CD14-positive monocyte (primary cell): ENCODE data around the gene ING4. TPM values are rescaled to one million over a fixed set of nuclear protein-coding genes. Genes with fewer than 3 reads are reported as not detected.
A peak's percentile ranks its signal among the peaks of the same experiment; 100 is the strongest.

Source experiments
- DNase-seq, 3 donors: peaks; one replicate each; pipeline ENCODE4 v3.0.0-alpha.2; 2011 to 2022
- H2AFZ ChIP-seq: 2 replicates; pipeline ENCODE4 v1.6.0; 2012; ENCODE audit warnings: mild to moderate bottlenecking, low read depth, low read length, inconsistent platforms; ENCODE audit not compliant: insufficient read depth, poor library complexity, severe bottlenecking
- H3K27ac ChIP-seq, 2 donors: 1 replicate in 1 of 2; 2 replicates in 1 of 2; pipeline ENCODE4 v1.5.1; 2012 to 2013; ENCODE audit warnings: low read length in 2 of 2, control low read depth in 1 of 2, inconsistent platforms in 1 of 2, low read depth in 1 of 2, mild to moderate bottlenecking in 1 of 2
- H3K27me3 ChIP-seq, 2 donors: one replicate each; pipeline versions ENCODE4 v1.6.0 to v1.6.1; 2011 to 2013; ENCODE audit warnings: low read length in 2 of 2; ENCODE audit not compliant: control insufficient read depth in 2 of 2, insufficient read depth in 2 of 2
- H3K36me3 ChIP-seq, 2 donors: replicated peaks in 1 of 2; 1 replicate in 1 of 2; 2 replicates in 1 of 2; pipeline versions ENCODE4 v1.5.1 to v1.6.1; 2012 to 2013; ENCODE audit warnings: low read length in 2 of 2, control low read depth in 1 of 2, inconsistent platforms in 1 of 2, mild to moderate bottlenecking in 1 of 2; ENCODE audit not compliant: insufficient read depth in 2 of 2, control insufficient read depth in 1 of 2
- H3K4me1 ChIP-seq, 2 donors: 1 replicate in 1 of 2; 2 replicates in 1 of 2; pipeline versions ENCODE4 v1.5.1 to v1.6.1; 2012 to 2013; ENCODE audit warnings: low read length in 2 of 2, control low read depth in 1 of 2, inconsistent platforms in 1 of 2, mild to moderate bottlenecking in 1 of 2, moderate library complexity in 1 of 2; ENCODE audit not compliant: insufficient read depth in 2 of 2, control insufficient read depth in 1 of 2
- H3K4me2 ChIP-seq: replicated peaks from 2 replicates; pipeline ENCODE3; 2012; ENCODE audit warnings: low read length, moderate library complexity, mild to moderate bottlenecking; ENCODE audit not compliant: poor library complexity, severe bottlenecking; ENCODE audit errors: extremely low read depth
- H3K4me3 ChIP-seq, 3 experiments: fragments of 200-600 bp in 1 of 3; sonication (generic) in 1 of 3; replicated peaks in 1 of 3; 1 replicate in 2 of 3; 2 replicates in 1 of 3; pipeline ENCODE4 v1.5.1; 2011 to 2013; ENCODE audit warnings: low read length in 3 of 3, mild to moderate bottlenecking in 3 of 3, control low read depth in 2 of 3, low read depth in 2 of 3, inconsistent platforms in 1 of 3, moderate library complexity in 1 of 3
- H3K79me2 ChIP-seq: 2 replicates; pipeline ENCODE4 v1.6.0; 2012; ENCODE audit warnings: mild to moderate bottlenecking, control low read depth, inconsistent platforms, low read length, moderate library complexity; ENCODE audit not compliant: insufficient read depth
- H3K9ac ChIP-seq: 2 replicates; pipeline ENCODE4 v1.6.0; 2017; ENCODE audit warnings: low read length, mild to moderate bottlenecking; ENCODE audit not compliant: insufficient read depth, poor library complexity, severe bottlenecking
- H3K9me3 ChIP-seq, 2 donors: replicated peaks in 1 of 2; 1 replicate in 1 of 2; 2 replicates in 1 of 2; pipeline versions ENCODE4 v1.5.1 to v1.6.1; 2012 to 2013; ENCODE audit warnings: low read length in 2 of 2, control low read depth in 1 of 2; ENCODE audit not compliant: control insufficient read depth in 1 of 2, insufficient read depth in 1 of 2
- H4K20me1 ChIP-seq: 2 replicates; pipeline ENCODE4 v1.6.0; 2012; ENCODE audit warnings: mild to moderate bottlenecking, low read length, control low read depth, moderate library complexity; ENCODE audit not compliant: insufficient read depth
- H3K27ac Mint-ChIP-seq, 7 donors: one replicate each; pipeline ENCODE4 v1.8.0; 2020; ENCODE audit warnings: mild to moderate bottlenecking in 7 of 7, mixed read lengths in 7 of 7, moderate library complexity in 6 of 7, inconsistent platforms in 2 of 7
- H3K27me3 Mint-ChIP-seq, 3 donors: one replicate each; pipeline ENCODE4 v1.8.0; 2021 to 2022; ENCODE audit warnings: low read depth in 3 of 3, mild to moderate bottlenecking in 3 of 3, mixed read lengths in 3 of 3, moderate library complexity in 3 of 3, inconsistent platforms in 1 of 3
- H3K36me3 Mint-ChIP-seq, 2 donors: one replicate each; pipeline ENCODE4 v1.8.0; 2020; ENCODE audit warnings: mixed read lengths in 2 of 2, inconsistent platforms in 1 of 2, mild to moderate bottlenecking in 1 of 2
- H3K4me1 Mint-ChIP-seq: one replicate; pipeline ENCODE4 v1.8.0; 2020; ENCODE audit warnings: mild to moderate bottlenecking, mixed read lengths
- H3K4me3 Mint-ChIP-seq, 2 donors: one replicate each; pipeline ENCODE4 v1.8.0; 2020; ENCODE audit warnings: mild to moderate bottlenecking in 2 of 2, mixed read lengths in 2 of 2, moderate library complexity in 1 of 2
- H3K9me3 Mint-ChIP-seq, 7 donors: one replicate each; pipeline ENCODE4 v1.8.0; 2020 to 2022; ENCODE audit warnings: mixed read lengths in 7 of 7, mild to moderate bottlenecking in 6 of 7, moderate library complexity in 6 of 7, inconsistent platforms in 2 of 7
- CTCF ChIP-seq: fragments of 200-600 bp; IDR thresholded peaks from one replicate; pipeline ENCODE4 v1.8.0; 2022; ENCODE audit warnings: antibody characterized with exemption, mild to moderate bottlenecking
- WGBS: methylation state at CpG from one replicate; pipeline ENCODE4 v1.1.5; 2013; ENCODE audit warnings: missing lambda C conversion rate; ENCODE audit not compliant: insufficient coverage; 5-methylcytosine and 5-hydroxymethylcytosine counted together
- intact Hi-C, 2 donors: fragments of 100-400 bp; cut with micrococcal nuclease; formaldehyde crosslinking; loops; one replicate each; pipeline versions ENCODE4 v1.15.0 to v1.15.1; 2023
- polyA plus RNA-seq, 3 donors: library from polyadenylated mRNA; depleted of rRNA in 1 of 3; unstranded in 2 of 3; stranded (reverse) in 1 of 3; fragments of 300-500 nt in 2 of 3; fragments of >200 nt in 1 of 3; fragmentation: Illumina TruSeq in 2 of 3; gene quantifications; 1 replicate in 2 of 3; 2 replicates in 1 of 3; pipeline ENCODE4 v1.2.3, GENCODE V29; 2012 to 2021

ING4 gene
- polyA plus RNA-seq, 3 donors: 62.2 to 67.1 (median 64.0) TPM

DNA sequence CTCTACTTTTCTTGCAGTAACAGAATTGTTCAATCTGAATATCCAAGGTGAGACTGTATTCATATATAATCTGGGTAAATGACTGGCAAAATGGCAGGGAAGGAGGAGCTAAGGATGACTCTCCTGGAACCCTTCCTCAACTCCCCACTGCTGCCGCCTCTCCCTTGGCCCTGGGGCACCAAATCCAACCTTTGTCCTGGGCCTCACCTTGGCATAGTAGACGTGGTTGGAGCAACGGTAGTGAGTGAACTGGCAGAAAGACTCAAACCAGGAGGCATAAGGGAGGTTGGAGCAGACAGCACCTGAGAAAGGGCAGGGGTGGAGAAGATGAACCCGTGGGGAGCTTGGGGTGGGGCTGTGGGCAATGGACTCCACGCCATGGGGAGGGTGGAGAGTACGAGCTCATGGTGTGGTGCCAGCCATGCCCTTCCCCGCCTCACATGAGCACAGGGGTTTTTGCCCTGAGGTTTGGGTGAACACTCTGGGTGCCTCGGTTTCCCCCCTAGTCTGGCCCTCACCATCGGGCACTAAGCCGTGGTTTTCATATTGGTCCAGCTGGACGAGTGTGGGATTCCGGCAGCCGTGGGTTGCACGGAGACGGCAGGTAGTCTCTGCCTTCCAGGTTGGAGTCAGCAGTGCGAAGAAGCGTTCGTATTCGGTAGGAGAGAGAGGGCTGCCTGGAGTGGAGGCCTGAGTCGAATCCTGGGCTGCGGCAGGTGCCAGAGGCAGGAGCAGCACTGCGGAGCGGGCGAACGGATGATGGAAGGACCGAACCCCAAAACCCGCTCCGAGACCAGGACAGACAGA, 16.4 kb downstream of the ING4 start:
- Mint-ChIP-seq H3K27me3 (peaks cover 0 to 2% (median 2%) of the 10 kb centered on the region in 3 donors), H3K36me3 (peaks cover 22 to 33% of the 10 kb centered on the region in 2 donors), H3K4me1 (peaks cover 50% of the 10 kb centered on the region), H3K9me3 (peaks cover 0 to 2% (median 0%) of the 10 kb centered on the region in 7 donors), H3K27ac (peak overlapping the region; percentile 91 to 96 (median 94)), H3K4me3 (peak overlapping the region; percentile 93 to 94)
- no peaks in the 10 kb centered on the region for H4K20me1 ChIP-seq
- H3K27me3 ChIP-seq: no peaks in the 10 kb centered on the region
- H3K9me3 ChIP-seq: no peaks in the 10 kb centered on the region
- no peak for DNase-seq
- peaks cover 10% of the 10 kb centered on the region for H3K79me2 ChIP-seq
- H3K4me3 ChIP-seq: peak overlapping the region; percentile 48 to 83 (median 59)
- peak overlapping the region; percentile 76 for H3K9ac ChIP-seq
- H3K4me2 ChIP-seq: peak overlapping the region; percentile 94
- H3K36me3 ChIP-seq: peaks cover 22 to 24% of the 10 kb centered on the region in 2 donors
- peak overlapping the region; percentile 75 for H2AFZ ChIP-seq
- intact Hi-C loops: loop anchor here in 1 of 2 donors (10.0 kb wide), 1 partner anchor 48 kb away; no protein-coding TSS in a partner anchor
- H3K27ac ChIP-seq: peak overlapping the region; percentile 64 to 90
- TF ChIP-seq CTCF: no peak
- peaks cover 43 to 57% of the 10 kb centered on the region in 2 donors for H3K4me1 ChIP-seq
- 51% methylated on average over 26 of the region's 28 CpGs for whole genome bisulfite sequencing

GRCh38 chr12:6644903-6645302, 18.0 kb downstream of the ING4 start:
- peak overlapping the region in 1 of 3 experiments; percentile 72 for H3K4me3 ChIP-seq
- no peaks in the 10 kb centered on the region for H4K20me1 ChIP-seq
- intact Hi-C loops: loop anchor here in 1 of 2 donors (10.0 kb wide), 1 partner anchor 50 kb away; no protein-coding TSS in a partner anchor
- peaks cover 7 to 9% of the 10 kb centered on the region in 2 donors for H3K36me3 ChIP-seq
- Mint-ChIP-seq H3K36me3 (peaks cover 6 to 17% of the 10 kb centered on the region in 2 donors), H3K4me1 (peaks cover 55% of the 10 kb centered on the region), H3K27me3 (peaks cover 0 to 2% (median 2%) of the 10 kb centered on the region in 3 donors), H3K4me3 (peak overlapping the region in 1 of 2 donors; percentile 89), H3K9me3 (peaks cover 0 to 2% (median 0%) of the 10 kb centered on the region in 7 donors), H3K27ac (peak overlapping the region; percentile 93 to 97 (median 94))
- H3K27me3 ChIP-seq: no peaks in the 10 kb centered on the region
- DNase-seq: no peak
- peak overlapping the region; percentile 80 to 95 for H3K27ac ChIP-seq
- peak overlapping the region; percentile 81 for H2AFZ ChIP-seq
- H3K4me2 ChIP-seq: peak overlapping the region; percentile 80
- no peak for TF ChIP-seq CTCF
- peaks cover 10% of the 10 kb centered on the region for H3K79me2 ChIP-seq
- WGBS: 45% methylated on average over 2 of the region's 5 CpGs
- no peaks in the 10 kb centered on the region for H3K9me3 ChIP-seq
- H3K4me1 ChIP-seq: peaks cover 44 to 71% of the 10 kb centered on the region in 2 donors
- H3K9ac ChIP-seq: peak overlapping the region; percentile 60
